Activated gamma-delta T cell treated with Interleukin-2 at 50 U/mL for 16 hours (primary cell): ENCODE measurements around the gene MEGF8.
A peak's percentile ranks its signal among the peaks of the same experiment; 100 is the strongest.

ENCODE experiments used
- DNase-seq: peaks from one replicate; pipeline ENCODE4 v3.0.0-alpha.2; 2020

Gene MEGF8

DNA sequence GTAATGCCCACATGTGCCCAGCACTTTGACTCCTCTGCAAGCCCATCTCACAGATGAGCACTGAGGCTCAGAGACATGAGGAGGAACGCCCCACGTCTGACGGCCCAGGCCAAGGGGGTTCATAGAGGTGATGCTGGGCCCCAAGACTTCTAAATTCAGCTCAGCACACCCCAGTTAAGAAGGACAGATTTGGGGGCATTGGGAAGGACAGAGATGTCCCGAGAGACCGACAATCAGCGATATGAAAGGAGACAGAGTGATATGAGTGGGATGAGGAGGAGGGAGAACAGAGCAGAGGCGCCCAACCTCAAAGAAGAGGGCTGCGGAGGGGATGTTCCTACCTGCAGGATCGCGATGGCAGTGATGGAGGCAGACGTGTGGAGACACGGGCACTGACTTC is 64.5 kb downstream of the MEGF8 start, which contains the start of gene CNFN:
Gene CNFN, minus strand, starts transcription at position 399 of the 400 bp plus-strand sequence. CDS start 1,260 bp downstream, outside the sequence.
- no peak for DNase-seq

DNA sequence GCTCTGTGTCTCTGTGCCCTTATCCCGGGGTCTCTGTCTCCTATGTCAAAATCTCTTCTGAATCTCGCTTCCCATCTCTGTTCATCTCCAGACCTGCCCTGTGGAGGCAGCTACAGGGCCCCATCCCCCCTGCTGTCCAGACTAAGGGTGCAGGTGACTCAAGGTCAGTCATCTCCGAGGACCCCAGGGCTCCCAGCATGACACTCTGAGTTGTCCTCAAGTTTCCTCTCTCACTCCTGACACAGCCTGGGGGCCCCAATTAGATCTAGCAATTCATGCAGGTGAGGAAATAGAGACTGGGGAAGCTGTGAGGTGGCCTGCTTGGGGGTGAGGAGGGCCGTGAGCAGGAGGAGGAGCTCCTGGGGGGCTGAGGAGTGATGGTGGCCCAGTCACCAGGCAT is 66.7 kb downstream of the MEGF8 start:
- DNase-seq = no peak

DNA sequence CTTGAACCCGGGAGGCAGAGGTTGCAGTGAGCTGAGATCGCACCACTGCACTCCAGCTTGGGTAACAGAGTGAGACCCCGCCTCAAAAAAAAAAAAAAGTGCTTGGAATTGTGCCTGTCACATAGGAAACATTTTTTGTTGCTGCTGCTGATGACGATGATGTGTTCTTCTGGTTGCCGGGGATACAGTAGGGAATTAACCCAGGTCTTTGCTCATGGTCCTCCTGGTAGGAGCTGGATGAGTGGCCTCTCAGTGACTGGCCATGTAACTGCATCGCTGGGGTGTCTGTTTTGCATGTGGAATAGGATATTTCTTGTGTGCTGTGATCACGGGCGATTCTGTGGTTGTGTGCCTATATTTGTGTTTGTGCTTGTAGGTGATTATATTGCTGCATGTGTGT is 69.3 kb downstream of the MEGF8 start:
- DNase-seq = no peak

DNA sequence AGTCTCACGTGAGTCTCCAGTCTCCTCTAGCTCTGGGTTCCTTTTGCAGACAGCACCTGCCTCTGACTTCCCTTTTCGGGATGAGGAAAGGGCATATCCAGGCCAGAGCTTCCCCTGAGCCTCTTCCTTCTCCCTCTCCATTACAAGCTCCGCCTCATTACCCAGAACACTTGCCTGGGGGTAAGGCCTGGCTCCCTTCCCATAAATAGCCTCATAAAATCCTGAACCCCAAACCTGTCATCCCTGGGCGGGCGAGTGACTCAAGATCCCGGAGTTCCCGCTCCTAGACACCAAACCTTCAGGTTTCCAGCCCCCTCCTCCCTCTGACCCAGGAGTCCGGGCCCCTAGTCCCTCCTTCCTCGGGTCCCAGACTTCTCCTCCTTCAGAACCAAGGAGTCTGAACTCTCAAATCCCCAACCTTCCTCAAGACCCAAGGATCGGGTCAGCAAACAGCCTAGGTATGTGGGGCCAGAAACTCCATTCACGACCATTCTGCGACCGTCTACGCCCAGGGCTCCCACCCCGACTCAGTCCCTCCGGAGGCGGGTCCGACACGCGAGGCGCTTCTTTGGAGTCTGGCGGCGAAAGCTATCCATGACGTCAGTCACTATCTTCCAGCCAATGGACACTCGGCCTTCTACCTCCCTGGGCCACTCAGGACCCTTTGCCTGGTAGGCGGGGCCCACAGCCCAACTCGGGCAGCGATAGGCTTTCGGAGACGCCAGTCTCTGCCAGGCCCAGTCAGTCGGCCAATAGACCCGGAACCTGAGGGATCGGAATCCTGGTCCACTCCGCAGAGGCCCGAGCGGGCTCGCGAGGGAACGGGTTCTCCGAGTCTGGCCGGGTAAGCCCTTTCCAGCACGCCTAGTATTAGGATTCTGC is 71.2 kb downstream of the MEGF8 start:
- peak; percentile 92 for DNase-seq

DNA sequence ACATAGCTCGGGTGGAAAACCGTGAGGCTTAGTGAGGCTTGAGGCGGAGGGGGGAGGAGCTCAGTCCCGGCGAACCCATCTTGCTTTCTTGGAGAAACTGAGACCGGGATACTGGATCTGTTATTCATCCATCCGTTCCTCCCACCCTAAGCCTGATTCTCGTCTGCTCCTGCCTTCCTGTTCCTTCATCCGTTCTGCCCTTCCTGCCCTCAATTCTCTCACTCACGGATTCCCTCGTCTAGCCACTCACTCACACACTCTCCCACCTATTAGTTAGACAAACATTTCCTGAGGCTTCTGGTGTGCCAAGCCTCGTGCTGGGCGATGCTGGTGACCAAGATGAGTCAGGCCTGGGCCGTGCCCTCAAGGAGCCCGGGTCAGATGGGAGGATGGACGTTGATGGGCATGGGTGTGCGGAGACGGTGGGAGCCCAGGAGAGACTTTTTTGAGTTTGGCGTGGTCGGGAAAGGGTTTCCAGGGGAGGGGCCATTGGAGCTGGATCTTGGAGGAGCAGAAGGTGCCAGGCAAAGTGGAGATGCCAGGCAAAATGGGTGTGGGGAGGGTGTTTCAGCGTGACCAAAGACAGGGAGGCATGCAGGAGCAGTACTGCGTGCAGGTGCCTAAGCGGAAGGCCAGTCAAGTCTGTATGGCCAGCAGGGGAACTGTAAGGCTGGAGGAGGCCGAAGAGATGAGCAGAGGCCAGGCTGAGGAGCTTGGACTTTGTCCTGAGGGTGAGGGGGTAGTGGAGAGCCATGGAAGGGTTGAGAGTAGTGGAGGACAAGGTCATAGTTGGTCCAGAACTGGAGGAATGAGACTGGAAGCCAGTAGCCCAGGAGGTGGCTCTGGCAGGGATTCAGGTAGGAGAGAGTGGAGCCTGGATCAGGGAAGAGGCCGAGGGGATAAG is 72.1 kb downstream of the MEGF8 start:
- no peak for DNase-seq

DNA sequence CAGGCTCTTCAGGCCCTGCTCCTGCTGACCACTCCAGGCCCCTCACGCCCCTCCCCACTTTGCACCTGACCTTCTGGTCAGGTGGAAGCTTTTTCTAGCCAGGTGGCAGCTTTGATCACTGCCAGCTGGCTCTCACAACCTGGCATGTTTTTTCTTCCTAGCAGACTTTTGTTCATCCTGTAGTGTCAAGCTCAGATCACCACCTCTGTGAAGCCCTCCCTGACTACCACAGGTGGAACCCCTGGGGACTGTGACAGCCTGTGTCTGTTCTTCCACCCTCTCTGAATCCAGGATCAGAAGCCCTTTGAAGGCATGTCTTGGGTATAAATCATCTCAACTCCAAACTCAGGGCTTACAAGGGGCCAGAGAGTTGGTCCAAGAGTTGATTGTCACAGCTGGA is 75.0 kb downstream of the MEGF8 start:
- no peak for DNase-seq

DNA sequence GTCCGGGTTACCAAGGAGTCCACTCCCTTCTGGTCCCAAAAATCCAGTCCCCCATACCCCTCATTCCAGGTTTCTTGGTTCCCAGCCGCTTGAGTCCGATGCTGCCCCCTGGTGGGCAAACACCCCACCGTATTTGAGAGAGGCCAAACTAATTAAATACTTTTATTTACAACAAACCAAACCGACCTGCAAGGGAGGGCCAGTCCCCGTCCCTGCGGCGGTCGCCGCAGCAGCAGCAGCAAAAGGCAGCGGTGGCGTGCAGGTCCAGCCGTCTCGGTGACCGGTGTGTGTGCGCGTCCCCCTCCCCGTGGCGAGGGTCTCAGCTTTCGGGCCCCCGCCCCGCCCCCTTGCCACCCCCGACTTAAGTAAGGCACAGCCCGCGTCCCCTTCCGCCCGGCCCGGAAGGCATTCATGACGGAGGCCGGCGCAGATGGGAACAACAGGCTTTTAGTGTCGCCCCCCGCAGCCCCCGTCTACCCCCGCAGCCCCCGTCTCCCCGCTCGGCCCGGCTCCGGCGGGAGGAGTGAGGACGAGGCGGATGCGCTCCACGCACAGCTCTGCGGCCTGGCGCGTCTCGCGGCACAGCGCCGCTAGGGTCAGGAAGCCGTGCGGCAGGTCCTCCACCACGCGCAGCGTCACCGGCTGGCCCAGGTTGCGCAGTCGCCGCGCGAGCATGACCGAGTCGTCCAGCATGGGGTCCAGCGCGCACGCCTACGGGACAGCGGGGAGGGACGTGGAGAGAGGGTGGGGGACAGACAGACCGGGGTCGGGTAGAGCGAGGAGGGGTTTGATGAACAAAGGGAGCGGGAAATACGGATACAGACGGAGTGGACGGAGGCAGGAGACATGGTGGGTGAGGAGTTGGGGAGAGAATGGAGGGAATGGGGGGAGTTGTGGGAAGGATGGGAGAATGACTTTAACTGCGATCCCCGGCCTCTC is 76.2 kb downstream of the MEGF8 start:
- peak; percentile 78 for DNase-seq

DNA sequence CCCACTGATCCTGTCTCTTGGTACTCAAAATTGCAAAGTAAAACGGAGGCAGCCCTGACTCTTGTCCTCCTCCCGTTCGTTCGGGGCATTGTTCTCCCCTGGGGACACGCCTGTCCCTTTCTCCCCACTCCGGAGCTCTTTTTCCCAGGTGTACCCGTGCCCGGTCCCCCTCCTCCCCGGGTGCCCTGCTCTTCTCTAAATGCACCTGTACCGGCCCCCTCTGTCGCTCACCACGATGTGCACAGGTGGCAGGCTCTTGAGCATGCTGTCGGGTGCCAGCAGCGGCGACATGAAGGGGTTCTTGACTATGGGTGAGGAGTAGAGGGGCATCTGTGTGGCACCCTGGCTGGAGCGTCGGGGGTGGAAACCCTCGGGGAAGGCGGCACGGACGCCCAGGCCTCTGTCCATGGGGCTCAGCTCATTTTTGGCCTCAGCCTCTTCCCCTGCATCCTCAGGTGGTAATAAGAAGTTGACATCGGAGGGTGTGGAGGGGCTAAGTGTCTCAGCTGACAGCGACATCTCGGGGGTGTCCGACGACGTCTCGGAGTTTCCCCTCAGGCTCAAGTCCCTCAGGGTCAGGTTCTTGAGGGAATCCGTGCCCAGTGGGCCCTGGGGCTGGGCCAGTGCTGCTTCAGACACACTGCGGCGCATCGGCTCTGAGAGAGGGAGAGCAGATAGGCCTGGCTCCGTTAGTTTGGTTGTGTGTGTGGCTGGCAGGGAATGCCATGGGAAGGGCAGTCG is 77.1 kb downstream of the MEGF8 start:
- no peak for DNase-seq

DNA sequence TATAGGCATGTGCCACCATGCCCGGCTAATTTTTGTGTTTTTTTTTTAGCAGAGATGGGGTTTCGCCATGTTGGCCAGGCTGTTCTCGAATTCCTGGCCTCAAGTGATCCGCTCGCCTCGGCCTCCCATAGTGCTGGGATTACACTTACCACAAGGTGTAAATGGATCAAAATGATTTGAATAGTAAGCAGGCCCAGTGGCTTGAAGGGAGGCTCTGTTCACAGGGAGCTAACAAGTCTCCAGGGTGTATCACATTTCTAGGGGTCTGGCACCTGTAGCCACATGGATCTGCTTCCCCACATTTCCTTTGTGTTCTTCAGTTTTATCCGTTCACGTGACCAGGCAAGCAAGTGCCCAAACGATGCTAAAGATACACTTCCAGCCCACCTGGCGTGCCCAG is 78.2 kb downstream of the MEGF8 start:
- no peak for DNase-seq

DNA sequence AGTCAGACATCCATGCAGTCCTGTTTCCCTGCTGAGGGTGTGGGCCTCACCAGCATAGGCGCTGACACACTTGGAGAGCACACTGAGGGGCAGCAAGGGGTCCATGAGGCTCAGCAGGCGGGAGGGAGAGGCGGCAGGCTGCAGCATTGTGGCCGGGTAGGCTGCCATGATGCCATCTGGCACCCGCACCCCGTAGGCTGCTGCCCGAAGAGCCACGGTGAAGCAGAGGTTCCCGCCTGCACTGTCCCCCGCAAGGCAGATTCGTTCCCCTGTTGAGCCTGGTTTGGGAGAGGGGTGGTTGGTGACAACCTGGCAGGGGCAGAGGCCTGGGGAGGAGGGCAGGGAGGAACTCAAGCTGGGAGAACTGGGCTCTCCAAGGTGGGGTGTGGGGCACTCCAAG is 80.7 kb downstream of the MEGF8 start:
- DNase-seq = no peak

DNA sequence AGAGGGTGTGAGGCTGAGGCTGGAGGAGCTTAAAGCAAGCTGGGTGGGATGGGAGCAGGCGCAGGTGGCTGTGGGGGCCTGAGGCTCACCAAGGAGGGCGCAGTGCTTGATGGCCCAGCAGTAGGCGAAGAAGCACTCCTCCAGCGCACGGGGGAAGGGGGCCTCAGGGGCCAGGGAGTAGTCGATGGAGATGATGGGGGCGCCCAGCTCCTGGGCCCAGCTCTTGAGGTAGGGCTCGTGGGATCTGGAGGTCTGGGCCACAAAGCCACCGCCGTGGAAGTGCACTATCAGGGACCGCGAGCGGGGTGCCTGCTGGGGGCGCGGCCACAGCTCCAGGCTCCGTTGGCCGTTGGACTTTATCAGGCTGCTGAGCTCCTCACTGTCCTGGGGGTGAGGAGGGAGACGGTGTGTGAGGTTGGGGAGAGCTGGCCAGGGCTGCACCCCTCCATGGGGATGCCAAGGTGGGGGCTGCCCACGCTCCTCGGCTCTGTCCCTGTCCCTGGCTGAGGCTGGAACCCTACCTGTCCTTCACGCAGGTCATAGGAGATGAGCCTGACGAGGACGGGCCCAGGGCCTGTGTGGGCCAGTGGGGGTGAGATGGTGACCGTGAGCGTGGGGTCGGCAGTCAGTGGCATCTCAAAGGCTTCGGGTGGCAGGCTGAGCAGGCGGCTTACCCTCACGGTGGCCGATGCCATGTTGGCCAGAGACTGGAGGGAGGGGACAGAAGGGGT is 81.8 kb downstream of the MEGF8 start:
- DNase-seq = no peak

DNA sequence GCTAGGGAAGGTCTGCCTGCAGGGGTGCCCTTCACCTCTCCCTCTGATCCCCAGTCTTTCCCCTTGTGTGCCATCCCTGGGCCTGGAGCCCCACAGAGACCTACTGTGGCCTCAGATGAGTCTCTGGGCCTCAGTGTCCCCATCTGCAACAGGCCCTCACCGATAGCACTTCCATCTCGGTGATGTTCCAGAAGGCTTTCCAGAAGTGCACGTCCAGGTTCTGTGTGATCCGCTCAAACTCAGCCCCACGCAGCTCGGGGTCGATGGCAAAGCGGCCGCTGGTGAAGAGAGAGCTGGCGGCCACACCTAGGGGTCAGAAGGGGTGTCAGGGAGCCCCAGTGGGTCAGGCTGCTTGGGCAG is 82.4 kb downstream of the MEGF8 start:
- no peak for DNase-seq

DNA sequence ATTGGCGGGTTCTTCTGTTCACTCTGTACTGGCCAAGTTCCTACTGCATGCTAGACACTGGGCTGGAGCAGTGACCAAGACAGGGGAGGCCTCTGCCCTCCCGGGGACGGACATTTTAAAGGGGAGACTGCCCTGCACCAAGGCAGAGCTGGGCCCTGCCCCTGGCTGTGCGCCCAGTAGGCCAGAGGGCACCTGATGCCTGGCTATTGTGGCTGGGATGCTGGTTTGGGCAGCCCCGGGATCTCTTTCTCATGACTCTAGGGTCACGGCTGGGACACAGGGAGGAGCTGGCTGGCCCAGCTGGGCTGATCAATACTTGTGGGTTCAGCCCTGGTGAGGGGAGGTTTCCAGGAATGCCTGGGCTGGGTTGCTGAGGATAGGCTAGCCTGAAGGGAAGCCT is 84.0 kb downstream of the MEGF8 start:
- DNase-seq = no peak

DNA sequence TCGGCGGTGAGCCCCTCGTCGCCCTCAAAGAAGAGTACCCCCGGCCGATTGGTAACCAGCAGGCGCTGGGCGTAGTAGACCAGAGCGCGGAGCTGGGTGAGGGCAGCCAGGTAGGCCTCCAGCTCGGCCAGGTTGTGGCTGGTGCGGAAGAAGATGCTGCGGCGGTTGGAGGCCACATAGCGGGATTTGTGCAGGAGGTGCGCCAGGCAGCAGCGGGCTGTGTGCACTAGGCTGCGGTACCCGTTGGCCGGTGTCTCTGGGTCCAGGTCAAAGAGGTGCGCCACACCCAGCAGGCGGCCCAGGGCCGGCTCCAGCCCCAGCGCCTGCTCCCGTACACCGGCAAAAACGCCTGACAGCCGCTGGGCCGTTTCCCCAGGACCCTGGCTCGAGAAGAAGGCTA is 84.9 kb downstream of the MEGF8 start:
- no peak for DNase-seq

DNA sequence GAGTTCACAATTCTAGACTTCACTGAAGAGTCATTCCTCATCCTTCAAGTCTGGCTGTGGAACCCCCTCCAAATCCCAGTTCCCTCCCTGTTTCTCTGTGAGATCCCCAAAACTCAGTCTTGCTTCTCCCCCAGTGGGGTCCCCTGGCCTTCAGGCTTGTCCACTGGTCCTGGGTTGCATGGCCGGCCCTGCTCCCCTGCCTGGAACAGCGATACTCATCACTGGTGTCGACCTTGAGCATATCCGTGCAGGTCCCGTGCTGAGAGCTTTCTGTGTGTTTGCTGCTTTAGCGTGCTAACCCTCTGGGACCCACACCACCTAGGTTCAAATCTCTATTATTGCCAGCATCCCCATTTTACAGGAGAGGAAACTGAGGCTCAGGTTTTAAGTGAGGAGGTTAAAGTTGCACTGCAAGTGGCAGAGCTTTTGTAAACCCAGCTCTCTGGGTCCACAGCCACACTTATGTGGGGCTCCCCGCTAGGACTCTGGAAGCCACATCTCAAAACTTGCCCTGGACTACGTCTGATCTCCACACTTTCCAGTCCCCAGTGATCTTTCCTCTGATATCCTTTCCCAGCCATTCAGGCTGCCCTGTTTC is 86.2 kb downstream of the MEGF8 start:
- no peak for DNase-seq

DNA sequence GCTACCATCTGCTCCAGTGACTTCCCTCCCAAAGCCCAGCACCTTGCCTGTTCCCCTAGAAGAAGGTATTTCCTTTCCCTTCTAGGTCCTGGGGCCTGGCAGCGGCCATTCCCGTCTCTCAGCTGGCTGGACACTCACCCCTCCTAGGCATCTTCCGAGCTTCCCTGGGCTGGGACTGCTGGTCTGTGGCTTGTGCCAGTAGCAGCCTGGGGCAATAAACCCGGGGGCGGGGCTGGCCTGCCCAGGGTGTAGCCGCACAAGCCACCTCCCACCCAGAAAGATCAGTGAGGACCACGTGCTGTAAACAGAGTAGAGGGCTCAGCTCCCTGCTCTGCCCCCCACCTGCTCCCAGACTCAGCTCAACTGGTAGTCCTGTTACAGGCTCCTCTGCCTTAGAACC is 86.8 kb downstream of the MEGF8 start:
- no peak for DNase-seq

DNA sequence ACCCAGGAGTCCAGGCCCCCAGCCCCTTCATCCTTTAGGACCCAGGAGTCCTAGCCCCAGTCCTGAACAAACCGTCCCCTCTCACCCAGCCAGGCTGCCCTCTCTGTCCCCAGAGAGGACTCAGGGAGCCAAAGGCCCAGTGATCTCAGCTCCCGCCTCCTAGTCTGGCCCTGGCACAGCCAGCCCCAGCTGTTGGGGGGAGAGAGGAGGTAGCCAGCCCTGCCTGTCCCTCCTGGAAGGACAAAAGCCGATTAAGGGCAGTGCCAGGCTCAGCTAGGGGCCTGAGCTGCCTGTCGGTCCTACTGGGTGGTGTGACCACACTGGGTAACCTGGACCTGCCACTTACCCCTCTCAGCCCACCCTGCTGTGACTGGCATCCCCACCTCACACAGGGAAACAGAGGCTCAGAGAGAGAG is 87.2 kb downstream of the MEGF8 start:
- no peak for DNase-seq

DNA sequence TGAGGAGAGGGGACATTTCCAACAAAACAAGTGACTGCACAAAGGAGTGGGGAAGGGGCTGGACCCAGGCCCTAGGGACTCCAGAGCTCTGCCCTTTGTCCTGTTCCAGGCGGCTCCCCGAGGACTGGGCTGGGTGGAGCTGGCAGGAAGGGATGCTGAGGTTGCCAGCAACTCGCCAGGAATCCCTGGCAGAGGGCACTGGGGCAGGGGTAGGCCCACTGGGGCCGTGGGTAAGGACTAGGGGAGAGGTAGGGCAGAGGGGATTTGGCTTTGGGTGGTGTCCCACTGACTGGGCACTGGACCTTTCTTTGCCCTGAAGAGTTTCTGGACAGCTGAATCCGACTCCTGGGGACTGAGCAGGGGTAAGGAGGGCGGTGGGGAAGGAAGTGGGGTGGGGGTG is 93.9 kb downstream of the MEGF8 start:
- no peak for DNase-seq

DNA sequence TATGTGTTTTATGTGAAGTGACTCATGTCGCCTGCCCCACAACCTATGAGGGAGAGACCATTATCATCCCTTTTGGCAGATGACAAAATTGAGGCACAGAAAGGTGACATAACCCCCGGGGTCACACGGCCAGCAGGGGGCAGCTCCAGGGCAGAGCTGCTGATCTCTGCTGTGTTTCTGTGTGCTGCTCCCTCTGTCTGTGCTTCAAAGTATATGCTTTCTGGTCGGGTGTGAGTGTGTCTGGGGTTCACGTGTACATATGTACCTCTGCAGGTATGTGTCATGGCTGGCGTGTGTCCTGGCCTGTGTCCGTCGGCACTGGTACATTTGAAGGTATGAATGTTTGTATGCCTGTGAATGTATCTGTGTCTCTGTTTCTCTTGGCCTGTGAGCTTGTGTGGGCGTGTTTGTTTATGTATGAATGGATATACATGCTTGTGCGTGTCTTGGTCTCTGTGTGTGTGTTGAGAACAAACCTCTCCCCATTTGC is 94.7 kb downstream of the MEGF8 start:
- peak; percentile 72 for DNase-seq

DNA sequence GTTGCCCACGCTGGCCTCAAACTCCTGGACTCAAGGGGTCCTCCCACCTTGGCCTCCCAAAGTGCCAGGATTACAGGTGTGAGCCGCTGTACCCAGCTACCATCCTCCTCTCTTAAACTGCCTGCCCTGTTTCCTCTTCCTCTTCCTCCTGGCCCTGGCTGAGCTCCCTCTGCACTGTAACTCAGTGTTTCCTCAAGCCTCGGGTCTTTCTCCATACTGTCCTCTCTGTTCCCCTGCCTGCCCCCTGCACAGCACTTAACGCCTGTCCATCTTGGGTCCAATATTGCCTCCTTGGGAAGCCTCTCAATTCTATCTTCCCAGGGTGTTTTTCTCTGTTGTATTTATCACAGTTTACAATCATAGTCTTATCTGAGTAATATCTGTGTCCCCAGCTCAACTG is 95.7 kb downstream of the MEGF8 start:
- no peak for DNase-seq

DNA sequence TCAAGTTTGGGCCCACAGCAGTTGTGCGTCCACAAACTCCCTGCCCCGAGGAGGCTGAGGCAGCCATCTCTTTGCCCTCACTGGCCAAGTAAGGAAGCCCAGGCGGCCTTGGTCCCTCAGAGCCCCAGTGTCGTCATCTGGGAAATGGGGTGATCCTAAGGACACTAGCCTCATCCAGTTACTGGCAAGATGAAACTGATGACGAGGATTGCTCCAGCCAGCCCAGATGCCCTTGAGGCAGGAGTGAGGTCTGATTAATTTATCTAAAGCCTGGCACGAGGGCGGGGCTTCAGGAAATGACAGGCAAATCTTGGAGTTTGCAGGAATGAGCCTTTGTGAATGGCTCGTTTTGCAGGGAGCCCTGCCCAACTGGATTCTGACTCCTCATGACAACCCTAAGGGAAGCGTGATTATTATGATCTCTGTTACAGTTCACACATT is 96.2 kb downstream of the MEGF8 start:
- no peak for DNase-seq
